B cell (primary cell): ENCODE results near the gene NR4A1.

Experiments used
- CTCF ChIP-seq: fragments of 200-600 bp; IDR thresholded peaks from one replicate; pipeline ENCODE4 v1.8.0; 2022; ENCODE audit warnings: antibody characterized with exemption, mild to moderate bottlenecking
- EZH2 ChIP-seq: IDR thresholded peaks from 2 replicates; pipeline ENCODE4 v1.6.1; 2012; ENCODE audit warnings: borderline replicate concordance, low read depth, mild to moderate bottlenecking, moderate library complexity, low read length; ENCODE audit not compliant: insufficient read depth, poor library complexity, severe bottlenecking

GRCh38 chr12:52036587-52037171 lies 14.6 kb upstream of the NR4A1 start:
- TF ChIP-seq CTCF = no peak
- TF ChIP-seq EZH2 = no peak
